NCI-H510A treated with DMSO at 0.1 percent for 48 hours (cell line): ENCODE results near the gene CCDC15.
"Not testable (repeated sequence)": the region's sequence is repeated elsewhere in the genome, so short reads cannot be mapped to it uniquely, and the experiment has no call there.

Experiments
- DNase-seq: peaks from one replicate; lab custom pipeline; 2025; lab: John Stamatoyannopoulos, UW

CCDC15 gene

GRCh38 chr11:124988063-124988462, 34.1 kb downstream of the CCDC15 start:
- no peak for DNase-seq

DNA sequence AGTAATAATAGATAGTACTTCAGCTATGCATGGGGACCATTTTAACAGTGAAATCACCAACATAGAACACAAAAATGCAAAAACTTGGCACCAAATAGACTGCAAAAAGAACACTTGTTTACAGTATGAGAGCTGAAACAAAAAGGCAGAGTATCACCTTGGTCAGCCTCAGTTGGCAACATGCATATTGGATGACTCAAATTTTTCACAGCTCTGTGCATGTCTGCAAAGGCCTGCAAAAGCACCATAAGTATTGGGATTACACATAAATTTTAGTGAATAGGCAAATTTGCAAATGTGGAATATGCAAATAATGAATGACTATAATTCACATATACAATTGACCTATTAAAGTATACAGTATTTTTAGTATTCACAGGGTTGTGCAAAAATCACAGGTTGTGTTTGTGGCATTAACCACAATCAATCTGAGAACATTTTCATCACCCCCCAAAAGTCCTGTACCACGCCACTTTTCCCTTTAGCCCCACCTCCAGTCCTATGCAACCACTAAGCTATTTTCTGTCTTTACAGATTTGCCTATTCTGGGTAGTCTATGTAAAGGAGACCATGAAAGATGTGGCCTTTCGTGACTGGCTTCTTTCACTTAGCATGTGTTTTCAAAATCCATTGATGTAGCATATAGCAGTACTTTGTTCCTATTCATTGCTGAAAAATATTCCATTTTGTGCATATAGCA, 47.2 kb downstream of the CCDC15 start:
- no peak for DNase-seq

GRCh38 chr11:125001849-125002248, 47.8 kb downstream of the CCDC15 start:
- no peak for DNase-seq

DNA sequence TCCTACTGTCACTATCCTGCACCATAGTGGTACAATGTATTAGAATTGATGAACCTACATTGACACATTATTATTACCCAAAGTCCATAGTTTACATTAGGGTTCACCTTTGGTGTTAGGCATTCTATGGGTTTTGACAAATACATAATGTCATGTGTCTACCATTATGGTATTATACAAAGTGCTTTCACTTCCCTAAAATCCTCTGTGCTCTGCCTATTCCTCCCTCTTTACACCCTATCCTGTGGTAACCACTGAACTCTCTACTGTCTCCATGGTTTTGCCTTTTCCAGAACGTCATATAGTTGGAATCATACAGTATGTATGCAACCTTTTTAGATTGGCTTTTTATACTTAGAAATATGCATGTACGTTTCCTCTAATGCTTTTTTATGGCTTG, 51.5 kb downstream of the CCDC15 start:
- DNase-seq = no peak

GRCh38 chr11:125016413-125016812, 62.4 kb downstream of the CCDC15 start:
- no peak for DNase-seq

- DNase-seq = no peak
Observed at GRCh38 chr11:125020342-125020741, 66.3 kb downstream of the CCDC15 start.

DNA sequence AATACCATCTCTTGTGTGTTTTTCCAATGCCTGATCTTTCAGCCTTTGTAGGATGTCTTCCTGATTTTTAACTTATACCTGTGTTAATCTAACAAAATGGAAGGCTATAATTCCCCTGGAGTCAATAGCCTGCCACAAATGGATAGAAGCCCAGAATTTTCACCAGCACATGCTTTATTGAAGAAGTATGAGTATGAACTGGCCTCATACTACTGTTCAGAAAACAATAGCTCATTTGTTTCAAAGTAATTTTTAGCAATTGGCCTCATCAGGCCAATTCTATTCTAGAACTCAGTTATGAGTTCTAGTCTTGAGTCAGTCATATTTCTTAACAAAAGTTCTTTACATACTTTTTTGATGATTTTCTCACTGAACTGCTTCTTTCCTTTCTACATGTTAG, 68.5 kb downstream of the CCDC15 start:
- no peak for DNase-seq

GRCh38 chr11:125025968-125026367, 72.0 kb downstream of the CCDC15 start:
- DNase-seq = no peak

DNA sequence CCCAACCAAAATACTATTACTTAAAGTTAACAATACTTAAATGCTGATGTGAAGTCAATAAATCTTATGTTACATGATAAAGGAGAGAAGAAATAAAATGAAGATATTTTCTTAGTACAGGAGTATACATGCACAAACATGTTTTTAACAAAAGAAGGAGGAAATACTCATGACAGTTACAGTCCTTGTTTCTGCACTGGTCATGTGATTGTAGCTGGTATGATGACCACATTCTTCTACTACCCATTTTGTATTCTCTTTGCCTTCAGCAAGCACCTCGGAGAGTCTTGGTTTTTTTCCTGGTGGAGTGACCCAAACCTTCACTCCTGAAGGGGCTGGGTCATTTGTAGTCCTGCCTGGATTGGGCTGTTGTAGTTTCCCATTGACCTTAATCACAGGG, 75.4 kb downstream of the CCDC15 start:
- not testable (repeated sequence) for DNase-seq

DNA sequence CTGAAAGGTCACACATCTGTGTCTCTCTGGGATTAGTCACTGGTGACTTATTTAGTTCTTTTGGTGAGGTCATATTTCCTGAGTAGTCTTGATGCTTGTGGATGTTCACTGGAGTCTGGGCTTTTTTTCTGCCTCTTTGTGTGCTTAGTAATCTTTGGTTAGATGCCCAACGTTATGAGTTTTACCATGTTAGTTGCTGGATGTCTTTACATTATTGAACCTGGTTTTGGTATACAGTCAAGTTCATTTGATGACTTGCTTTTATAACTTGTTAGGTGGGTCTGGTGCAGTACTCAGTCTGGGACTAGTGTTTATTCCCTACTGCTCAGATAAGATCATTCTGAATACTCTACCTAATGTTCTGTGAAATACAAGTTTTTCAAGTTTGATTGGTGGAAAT, 82.9 kb downstream of the CCDC15 start:
- no peak for DNase-seq

DNA sequence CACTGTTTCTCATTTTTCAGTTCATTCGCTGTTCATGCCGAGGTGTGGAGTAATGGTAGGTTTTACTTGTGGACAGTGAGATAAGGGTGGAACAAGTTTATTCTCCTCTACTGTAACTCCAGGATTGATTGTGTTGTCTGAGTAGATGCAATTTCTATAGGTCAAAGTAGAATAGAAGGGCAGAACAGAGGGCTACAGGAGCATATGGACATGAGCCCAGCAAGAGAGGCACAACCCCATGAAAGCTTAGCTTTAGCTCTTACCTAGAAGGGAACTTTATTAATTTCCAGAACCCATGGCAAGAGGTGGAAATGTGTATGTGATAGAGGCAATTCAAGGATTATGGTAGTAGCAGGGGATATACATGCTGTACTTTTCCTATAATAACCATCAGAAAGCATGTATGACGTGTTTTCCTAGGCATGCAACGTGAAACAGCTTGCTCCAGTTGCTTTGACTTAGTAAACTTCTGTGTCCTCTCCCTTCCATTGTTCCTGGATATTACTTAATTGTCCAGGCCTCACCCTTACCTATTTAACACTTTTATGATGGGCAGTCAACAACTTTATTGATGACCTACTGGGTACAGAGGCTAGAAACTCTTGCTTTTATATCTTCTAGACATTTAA, 95.3 kb downstream of the CCDC15 start:
- no peak for DNase-seq

DNA sequence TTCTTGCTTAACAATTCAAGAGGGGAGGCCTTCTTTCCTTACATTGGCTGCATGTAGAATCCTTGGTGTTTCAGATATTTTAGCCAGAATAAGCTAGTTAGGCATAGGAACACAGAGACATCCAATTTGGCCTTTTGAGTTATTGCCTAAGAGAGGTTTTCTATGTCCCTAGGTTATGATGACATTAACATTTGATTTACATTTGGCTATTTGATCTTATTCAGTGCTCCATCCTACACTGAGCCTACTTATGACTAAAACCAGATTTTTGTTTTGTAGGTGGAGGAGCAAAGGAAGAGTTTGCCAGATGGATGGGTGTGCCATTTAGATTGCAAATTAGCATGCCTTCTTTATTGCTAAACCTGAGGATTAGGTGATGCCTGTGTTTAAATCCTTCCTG, 98.0 kb downstream of the CCDC15 start:
- no peak for DNase-seq

DNA sequence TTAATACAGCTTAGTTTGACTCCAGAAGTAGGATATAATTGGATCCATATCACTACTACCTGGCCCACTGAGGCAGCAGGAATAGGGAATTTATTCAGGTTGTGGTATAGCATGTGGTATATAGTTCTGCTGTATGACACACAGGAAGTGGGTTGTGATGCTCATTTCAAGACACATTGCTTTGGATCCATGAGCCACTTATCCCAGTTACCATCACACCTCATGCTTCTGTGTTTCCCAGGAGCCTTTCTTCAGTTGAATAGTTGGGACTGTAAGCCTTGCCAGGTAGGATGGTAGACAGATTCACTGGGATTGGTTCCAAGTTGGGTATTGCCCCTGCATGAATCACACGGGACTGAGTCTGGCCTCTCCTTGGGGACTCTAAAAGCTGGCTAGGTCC, 99.2 kb downstream of the CCDC15 start:
- no peak for DNase-seq

DNA sequence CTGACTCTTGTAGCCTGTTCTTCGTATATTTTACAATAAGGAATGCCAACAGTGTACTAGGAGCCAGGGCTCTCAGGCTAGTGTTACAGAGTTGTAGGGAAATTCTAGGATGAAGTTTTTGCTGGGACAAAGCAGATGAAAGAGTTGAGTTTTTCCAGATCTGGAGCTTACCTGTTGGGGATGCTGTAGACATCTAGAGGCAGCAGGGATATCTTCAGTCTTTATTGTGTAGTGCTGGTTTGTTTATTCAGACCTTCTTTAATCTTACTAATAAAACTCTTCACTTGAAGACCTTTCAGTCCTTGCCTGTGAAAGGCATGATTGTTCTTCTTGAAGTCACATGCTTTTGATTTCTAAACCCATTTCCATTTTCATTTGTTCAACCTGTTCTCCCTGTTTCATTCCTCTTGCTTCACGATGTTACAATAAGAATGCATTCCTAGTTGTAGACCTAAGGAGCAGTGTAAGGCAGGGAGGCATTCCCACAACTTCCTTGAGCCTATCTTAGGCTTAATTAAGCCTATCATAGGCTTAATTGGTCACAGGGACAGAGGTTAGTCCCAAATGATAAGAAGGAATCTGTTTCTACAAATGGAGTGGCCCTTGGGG, 101.2 kb downstream of the CCDC15 start:
- no peak for DNase-seq

DNA sequence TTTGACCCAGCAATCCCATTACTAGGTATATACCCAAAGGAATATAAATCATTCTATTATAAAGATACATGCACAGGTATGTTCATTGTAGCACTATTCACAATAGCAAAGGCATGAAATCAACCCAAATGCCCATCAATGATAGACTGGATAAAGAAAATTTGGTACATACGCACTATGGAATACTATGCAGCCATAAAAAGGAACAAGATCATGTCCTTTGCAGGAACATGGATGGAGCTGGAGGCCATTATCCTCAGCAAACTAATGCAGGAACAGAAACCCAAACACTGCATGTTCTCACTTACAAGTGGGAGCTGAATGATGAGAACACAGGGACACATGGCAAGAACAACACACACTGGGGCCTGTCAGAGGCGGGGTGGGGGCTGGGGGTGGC, 102.1 kb downstream of the CCDC15 start:
- DNase-seq = not testable (repeated sequence)

DNA sequence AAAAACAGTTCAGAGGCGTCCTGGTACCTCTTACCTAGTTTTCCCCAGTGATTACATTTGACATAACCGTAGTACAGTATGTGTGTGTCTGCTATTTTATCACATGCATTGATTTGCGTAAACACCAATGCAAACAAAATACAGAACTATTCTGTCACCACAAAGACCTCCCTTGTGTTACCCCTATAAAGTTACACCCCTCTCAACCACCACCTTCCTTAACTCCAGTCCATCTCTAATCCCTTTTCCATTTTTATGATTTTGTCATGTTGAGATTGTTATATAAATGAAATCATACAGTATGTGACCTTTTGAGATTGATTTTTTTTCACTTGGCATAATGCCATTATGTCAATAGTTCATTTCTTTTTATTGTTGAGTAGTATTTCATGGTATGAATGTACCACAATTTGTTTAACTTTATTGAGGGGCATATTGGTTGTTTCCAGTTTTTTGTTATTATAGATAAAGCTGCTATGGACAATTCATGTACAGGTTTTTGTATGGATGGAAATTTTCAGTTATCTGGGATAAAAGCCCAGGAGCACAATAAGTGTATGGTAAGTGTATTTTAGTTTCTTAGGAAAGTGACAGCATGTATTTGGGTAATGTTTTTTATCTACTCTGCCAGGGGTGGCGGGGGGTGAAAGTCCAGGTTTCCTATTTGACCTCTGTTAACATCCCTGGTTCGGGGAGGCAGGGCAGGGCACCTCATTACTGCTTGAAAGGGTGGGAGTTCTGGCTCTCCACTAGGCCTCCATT, 103.1 kb downstream of the CCDC15 start:
- DNase-seq = no peak

- DNase-seq = no peak
Observed at GRCh38 chr11:125057693-125058016, 103.7 kb downstream of the CCDC15 start.

DNA sequence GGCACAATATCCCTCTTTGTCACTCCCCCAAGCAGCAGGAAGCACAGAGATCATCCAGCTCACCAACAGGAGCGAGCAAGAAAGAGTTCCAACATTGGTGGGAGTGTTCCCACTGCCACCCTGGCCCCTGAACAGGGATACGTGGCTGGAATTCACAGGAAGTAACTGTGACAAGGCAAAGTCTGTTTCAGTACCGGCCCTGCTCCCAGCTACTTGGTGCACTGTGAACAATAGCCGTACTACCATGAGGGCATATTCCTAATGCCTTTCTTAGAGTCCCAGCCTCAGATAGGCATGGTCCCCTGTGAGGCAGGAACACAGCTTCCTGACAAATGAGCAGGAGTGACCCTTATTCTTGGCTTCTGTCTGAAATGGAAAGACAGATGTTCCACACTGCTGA, 107.3 kb downstream of the CCDC15 start:
- DNase-seq = no peak

DNA sequence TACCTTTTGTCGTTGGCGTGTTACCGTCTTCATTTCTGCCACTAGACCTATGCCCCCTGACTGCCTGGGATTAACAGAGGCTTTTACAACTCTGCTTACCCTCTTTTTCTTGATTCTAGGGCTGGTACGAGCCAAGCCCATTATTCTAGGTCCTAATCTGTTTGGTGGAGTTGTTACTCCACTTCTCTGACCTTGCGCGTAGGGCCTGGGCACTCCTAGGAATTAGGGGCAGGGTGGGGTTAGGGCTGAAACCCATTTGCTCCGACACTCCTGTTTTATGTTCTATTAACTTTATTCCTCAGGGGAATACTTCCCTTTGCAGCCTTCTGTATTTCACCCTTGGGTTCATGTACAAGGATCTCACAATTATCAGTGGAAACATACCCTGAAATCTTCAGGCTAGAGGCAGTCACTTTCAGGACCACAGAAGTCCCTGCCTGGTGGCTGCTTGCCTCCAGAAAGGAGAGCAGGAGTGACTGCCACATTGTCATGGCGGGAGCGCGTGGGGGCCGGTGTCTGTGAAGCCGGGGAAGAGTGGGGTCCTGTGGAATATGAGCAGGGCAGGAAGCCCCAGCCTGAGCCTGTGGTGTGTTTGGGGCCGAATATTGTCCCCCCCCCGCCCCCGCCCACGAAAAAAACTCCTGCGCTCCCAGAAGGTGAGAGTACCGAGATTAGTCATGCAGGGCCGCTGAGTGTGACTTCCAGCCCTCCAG, 108.4 kb downstream of the CCDC15 start:
- DNase-seq = no peak

DNA sequence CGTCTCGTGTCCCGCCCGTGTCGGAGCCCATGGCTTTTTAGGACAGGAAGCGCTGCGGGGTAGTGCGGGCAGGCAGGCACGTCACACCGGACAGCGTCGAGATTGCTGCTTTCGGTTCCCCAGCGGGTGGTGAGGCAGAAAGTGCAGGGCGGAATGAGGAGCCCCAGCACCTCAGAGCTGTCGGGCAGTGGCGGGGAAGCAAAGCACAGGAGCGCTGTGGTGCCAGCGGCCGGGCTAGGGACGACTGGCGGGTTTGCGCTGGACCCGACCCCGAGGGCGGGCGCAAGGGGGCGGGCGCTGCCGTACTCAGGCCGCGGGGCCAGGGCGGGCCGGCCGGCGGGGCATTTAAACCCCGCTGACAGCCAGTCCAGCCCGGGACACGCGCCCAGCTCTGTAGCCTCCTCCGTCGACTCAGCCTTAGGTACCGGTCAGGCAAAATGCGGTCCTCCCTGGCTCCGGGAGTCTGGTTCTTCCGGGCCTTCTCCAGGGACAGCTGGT, 109.0 kb downstream of the CCDC15 start, which contains the start of gene SLC37A2:
TSS of gene SLC37A2 (plus strand) at position 375 of the 498 bp plus-strand sequence. CDS start at position 438, 63 bp downstream.
- no peak for DNase-seq

- no peak for DNase-seq
Observed at GRCh38 chr11:125063429-125064043, 109.5 kb downstream of the CCDC15 start.

GRCh38 chr11:125064070-125064469, 110.1 kb downstream of the CCDC15 start:
- no peak for DNase-seq
